NCI-H2196 (cell line): ENCODE results near the gene PLA2G4F.

Source experiments
- DNase-seq: peaks from one replicate; lab custom pipeline; 2025; ENCODE audit not compliant: unreplicated experiment; lab: John Stamatoyannopoulos, UW

The PLA2G4F gene

DNA sequence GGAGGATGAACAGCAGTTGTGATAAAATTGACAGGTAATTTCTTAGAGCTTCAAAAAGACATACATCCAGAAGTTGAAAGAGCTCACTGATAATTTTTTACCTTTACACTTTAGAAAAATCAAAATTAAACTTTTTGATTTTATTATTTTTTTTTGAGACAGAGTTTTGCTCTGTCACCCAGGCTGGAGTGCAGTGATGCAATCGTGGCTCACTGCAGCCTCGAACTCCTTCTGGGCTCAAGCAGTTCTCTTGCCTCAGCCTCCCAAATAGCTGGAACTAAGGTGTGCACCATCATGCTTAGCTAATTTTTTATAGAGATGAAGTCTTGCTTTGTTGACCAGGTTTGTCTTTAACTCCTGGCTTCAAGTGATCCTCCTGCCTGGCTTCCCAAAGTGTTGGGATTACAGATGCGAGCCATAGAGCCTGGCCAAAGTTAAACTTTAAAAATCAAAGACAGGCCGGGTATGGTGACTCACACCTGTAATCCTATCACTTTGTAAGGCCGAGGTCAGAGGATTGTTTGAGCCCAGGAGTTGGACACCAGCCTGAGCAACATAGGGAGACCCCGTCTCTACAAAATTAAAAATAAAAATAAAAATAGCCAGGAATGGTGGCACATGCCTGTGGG lies 21.7 kb downstream of the PLA2G4F start:
- DNase-seq: no peak

DNA sequence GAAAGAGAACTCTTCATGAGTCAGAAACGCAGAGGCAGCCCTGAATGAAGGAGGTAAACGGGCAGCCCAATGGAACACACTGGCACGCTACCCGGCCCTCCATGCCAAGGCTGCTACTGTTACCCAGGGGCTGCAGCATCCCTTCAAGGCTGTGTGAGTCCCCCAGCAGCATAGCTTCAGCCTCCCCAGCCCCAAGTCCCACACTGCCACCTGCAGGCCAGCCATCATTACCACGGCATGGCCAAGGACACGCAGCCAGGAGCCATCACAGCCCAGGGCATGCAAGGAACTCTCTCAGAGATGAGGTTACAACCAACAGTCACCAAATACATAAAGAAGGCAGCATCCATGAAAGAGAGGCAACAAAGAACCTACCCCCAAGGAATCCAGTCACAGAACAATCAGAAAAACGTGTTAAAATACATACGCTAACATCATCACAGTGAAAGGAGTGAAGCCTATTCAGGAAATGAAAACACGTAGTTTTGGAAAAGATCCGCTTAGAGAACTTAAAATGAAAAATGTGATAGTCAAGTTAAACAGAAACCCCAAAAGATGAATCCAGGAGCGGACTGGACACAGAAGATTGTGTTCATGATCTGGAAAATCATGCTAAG lies 22.4 kb downstream of the PLA2G4F start:
- peak; percentile 29 for DNase-seq

DNA sequence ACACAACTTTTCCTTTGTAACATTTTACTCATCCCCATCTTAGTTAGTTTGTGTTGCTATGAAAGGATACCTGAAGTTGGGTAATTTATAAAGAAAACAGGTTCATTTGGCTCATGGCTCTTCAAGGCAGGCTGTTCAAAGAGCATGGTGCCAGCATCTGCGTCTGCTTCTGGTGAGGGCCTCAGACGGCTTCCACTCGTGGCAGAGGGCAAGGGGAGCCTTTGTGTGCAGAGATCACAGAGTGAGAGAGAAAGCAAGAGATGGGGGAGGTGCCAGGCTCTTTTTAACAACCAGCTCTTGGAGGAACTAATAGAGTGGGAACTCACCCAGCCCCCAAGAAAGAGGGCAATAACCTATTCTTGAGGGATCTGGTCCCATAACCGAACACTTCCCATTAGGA lies 23.1 kb downstream of the PLA2G4F start:
- no peak for DNase-seq

DNA sequence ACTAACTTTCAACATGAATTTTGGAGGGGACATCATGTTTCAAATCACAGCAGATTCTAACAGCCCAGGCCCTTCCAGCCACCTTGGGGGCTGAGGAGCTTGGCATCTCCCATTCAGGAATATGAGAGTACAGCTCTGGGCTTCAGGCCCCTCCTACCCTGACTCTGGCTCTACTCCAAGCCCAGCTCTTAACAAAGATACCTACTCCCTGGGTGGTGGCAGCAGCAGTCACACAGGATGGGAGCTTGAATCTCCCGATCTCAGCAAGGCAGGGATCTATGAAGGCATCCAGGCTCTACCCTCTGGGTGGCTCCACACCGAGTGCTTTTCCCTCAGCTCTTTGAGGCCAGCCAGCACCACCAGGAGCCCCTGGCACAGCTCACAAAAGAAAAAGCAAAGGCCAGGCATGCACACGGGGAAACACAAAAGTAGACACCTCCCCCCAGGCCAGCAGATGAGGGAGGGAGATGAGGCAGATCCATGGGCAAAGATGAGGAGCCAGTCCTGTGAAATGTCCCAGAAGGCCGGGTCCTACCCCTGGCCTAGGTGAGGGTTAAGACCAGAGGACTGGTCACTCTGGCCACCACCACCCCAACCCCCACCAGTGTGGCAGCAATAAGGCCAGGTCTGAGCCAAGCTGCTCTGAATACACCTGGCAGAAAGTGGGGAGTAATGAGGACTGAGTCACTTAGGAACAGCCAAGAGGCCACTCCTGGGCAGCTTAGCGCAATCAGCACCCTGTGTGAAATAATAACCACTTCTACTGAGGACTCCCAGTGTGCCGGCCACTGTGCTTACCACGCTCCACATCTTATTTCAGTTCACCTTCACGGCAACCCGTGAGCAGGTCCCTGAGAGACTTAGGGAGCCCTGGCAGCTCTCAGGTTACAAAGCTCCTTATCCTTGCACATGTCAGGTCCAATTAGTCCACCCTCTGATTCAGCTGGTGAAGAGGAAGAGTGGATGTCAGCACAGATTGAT lies 24.3 kb downstream of the PLA2G4F start:
- peak; percentile 40 for DNase-seq

DNA sequence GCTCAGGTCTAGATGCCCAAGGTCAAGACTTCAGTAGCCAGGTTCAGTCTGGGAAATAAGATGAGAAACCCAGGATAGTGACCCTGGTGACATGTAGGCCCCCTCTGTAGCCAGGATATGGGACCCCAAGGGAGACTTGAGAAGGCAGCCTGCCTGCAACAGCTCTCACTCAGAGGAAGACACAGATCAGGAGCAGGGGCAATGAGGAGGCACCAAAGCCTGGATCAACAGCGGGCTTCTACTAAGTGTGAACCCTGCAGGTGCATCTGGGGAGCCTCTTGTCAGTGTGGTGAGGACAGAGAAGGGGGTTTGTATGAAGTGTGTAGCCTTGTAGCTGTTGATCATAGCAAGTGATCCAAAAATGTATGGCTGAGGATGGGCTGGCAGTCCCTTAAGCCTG lies 25.4 kb downstream of the PLA2G4F start:
- no peak for DNase-seq

DNA sequence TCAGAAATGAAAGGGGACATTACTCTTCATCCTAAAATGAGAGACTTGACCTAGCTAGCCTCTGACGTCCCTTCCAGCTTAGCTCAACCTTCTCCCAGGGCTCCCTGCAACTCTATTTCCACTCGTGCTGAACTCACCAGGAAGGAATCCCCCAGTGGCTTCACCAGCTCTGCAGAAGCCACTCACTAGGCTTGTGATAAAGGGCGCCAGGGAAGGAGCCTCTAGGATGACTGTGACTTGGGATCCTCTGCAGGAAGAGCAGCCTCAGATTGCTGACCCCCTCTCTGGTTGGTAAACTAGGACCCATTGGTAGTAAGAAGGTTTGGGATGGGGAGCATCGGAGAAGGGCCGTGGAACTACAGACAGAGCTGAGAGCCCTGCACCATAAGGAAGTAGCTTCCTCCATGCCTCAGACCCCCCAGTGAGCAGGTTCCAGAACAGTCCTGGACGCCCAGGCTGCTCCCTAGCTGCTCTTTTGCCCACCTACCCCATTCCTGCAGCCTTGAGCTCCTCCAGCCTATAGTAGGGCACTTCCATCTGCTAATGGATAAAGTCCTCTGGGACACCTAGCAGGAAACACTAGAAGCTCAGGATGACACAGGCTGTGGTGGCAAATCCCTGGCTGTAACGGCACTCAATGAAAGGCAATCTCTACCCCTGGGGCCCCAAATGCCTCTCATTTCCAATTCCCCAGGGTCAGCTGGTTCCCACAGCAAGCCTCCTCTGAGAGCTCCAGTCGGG lies 26.0 kb downstream of the PLA2G4F start:
- DNase-seq: no peak

DNA sequence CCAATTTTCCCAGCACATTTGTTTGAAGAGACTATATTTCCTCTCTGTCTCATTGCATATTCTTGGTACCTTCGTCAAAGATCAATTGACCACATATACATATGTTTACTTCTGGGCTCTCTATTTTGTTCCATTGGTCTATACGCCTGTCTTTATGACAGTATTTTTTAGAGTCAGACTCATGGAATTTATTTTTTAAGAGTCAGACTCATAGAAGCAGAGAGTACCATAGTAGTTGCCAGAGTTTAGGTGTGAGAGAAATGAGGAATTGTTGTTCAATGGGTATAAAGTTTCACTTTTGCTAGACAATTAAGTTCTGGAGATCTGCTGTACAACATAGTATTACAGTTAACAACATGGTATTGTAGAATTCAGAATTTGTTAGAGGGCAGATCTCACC lies 27.1 kb downstream of the PLA2G4F start:
- DNase-seq: no peak

DNA sequence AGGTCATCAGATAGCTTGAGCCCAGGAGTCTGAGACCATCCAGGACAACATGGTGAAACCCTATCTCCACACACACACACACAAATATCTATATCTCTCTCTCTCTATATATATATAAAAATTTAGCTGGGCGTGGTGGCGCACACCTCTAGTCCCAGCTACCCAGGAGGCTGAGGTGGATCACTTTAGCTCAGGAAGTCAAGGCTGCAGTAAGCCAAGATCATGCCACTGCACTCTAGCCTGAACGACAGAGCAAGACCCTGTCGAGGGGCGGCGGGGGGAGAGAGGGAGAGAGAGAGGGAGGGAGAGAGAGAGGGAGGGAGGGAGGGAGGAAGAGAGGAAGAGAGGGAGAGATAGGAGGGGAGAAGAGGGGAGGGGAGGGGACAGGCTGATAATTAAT lies 28.0 kb downstream of the PLA2G4F start:
- no peak for DNase-seq

DNA sequence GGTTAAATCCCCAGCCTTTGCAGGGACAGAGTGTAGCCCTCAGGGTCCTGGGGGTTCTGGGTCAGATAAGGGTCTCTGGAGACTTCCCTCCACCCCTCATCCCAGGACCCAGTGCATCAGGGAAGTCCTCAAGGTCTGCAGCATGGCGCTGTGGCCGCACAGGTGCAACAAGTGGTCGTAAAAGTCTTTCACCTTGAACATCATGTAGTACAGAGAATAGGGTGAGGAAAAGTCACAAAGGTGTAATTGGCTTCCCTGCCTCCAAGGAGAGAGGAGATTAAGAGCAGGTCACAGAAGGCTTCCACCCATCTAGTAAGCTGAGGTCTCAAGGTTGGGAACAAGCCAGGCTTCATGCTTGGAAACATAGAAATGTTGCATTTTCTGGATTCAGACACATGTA lies 32.9 kb downstream of the PLA2G4F start:
- DNase-seq: no peak

DNA sequence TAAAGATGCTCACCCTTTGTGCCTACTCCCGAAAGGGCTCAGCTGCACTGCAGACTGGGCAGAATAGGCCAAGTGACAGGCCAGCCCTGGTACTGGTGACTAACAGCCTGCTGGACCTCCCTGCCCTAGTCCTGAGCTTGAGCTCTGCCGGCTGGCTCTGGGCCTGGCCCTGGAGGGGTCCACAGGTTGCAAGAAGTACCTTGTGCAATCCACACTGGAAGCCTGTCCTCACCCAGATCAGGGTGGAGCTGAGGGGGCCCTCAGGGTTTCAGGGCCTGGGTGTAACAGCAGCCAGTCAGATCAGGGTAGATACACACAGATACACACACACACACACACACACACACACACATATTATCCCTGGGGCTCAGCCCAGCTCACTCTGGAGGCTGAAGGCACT lies 34.8 kb downstream of the PLA2G4F start:
- DNase-seq: no peak

DNA sequence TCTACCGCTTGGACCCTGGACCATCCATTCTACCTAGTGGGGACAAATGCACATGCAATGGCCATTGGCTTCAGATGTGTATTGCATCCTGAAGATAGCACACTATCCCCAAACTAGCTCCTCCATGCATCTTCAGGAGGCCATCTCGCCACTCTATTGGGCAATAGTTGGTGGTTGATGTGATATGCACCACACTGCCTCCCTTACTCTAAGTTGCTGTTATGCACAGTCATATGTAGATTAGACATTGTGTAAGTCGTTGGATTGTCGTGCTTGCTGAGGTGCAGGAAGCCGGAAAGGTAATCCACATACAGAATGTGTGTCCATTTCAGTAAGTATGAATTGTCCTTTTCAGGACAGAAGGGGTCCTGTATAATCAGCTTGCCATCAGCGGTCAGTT lies 35.4 kb downstream of the PLA2G4F start:
- DNase-seq: no peak

DNA sequence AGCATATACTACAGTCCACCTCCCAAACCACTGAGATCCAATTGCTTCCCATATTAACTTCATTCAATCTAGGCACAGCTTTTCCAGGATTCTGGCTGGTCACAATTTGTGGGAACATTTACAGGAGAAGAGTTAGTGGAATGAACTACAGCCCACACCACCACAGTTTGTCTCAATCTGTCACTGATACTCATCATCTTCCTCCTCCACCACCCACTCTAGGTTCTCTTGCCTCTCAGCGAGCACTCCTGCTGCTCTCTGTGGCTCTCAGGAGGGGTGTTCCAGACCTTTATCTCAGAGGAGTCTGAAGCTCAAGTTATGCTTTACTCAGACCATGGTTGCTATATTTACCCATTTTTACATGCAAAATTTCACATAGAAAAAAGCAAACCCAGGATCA lies 36.2 kb downstream of the PLA2G4F start:
- DNase-seq: no peak

DNA sequence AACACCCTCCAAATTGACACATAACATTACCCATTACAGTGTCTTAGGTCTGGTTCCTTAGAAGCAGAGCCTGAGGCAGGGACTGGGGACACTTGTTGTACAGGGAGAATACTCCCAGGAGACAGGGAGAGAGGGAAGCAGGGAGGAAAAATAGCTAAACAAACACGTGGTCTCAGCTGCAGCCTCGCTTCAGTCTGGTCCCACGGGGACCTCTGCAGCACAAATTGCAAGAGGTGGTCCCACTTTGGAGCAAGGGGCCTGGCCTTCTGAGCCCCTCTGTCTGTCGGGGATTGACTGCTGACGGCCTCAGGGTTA lies 37.0 kb downstream of the PLA2G4F start:
- DNase-seq: no peak

DNA sequence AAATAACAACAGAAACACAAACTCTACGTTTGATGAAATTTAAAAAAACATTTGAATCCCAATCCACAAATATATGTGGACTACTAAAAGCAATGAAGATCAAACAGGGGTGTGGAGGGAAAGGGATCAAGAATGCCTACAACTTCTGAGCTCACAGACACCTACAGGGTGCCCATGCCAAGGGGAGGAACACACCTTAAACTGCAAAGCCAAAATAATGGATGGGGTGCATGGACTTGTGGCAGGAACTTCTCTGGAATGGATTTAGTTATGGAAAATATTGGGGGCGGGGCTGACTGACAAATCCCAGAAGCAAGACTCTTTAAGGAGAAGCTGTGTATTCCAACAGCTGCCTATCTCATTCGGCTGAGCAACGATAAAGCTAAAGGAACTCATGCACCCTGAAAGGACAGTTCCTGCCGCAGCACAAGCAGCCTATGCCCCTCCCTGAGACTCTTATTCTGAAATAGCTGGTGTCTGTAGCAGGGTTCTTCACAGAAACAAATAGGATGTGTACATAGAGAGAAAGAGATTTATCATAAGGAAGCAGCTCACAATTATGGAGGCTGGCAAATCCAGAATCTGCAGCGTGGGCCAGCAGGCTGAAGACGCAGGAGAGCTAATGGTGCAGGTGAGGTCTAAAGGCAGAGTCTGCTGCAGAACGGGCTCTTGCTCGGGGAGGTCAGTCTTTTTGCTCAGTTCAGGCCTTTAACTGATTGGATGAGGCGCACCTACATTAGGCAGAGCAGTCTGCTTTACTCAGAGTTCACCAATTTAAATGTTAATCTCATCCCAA lies 37.6 kb downstream of the PLA2G4F start:
- peak; percentile 20 for DNase-seq

DNA sequence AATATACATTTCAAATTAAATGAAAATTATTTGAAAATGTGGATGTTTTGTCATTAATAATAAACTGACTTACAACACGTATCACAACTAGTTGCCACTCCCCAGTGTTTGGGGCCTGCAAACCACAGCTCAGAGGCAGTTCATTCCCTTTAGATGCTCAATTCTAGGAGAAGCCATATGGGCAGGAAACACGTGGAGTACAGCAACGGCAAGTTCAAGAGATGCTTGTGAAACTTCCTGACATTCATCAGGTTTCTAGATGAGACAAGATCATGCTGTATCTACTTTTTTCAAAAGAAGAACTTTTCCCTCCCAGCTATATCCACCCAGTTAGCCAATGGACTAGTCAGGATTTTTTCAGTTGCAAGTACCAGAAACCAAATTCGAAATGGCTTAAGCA lies 44.5 kb downstream of the PLA2G4F start:
- no peak for DNase-seq

DNA sequence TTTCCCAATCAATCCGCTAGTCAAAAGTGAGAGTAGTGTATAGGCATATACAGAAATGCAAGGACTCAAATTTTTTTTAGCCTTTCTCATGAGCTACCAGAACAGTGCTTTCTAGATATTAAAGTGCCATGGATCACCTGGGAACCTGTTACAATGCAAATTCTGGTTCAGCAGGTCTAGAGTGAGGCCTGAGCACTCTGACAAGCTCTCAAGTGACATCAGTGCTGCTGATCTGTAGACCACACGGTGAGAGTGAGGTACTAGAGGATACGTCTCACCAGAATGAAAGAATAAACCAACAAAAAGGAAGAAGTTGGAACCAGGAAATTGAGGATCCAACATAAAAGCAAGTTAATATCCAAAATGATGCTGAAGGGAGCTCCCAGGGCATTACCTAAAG lies 46.1 kb downstream of the PLA2G4F start:
- peak; percentile 4 for DNase-seq

DNA sequence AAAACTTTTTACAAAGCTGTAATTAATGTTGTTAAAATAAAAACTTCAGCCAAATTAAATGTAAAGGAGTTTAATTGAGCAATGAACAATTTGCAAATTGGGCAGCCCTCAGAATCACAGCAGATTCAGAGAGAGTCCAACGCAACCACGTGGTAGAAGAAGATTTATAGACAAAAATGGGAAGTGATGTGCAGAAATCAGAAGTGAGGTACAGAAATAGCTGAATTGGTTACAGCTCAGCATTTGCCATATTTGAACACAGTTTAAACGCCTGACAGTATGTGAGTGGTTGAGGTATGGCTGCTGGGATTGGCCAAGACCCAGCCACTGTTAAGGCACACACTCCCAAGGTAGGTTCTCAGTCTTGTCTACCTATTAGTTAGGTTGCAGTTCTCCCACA lies 47.6 kb downstream of the PLA2G4F start:
- DNase-seq: no peak

DNA sequence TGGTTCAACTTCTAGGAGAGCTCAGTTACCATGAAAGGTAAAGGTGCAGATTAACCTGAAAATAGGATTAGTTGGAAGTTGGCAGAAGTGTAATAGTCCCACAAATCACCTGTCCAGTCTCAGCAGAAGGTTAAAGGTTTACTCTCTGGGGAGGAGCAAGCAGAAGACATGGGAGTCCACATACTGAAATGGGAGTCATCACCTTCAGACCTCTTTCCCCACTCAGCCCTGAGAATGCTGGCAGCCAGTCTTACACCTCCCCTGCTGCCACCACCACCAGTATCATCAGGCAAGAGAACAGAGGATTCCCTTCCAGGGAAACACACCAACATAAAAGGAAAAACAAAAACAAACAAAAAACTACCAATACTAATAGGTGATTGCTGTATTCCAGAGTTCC lies 48.2 kb downstream of the PLA2G4F start:
- DNase-seq: no peak

DNA sequence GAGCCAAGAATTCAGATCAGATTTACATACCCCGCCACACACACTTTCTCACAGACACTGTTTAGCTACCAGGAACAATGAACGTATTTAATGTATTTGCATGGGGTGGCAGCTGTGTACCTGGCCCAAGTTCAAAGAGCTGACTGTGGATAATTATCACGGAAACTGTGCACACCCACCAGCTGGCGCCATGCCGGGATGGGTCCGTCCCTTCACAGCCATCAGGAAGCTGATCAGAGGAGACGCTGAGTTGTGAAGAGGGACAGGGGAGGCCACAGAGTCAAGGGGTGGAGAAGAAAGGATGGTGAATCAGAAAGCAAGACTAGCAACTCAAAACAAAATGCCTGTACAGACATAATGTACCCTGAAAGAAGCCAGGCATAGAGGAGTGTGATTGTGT lies 49.0 kb downstream of the PLA2G4F start:
- peak; percentile 15 for DNase-seq

DNA sequence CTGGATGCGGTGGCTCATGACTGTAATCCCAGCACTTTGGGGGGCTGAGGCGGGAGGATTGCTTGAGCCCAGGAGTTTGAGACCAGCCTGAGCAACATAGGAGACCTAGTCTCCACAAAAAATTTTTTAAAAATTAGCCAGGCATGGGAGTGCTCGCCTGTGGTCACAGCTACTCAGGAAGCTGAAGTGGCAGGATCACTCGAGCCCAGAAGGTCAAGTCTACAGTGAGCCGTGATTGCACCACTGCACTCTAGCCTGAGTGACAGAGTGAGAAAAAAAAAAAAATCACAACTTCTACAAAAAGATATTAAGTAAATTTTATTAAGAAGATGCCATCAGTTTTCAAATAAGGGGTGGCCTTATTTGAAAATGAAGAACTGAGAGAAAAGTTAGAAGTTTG lies 50.1 kb downstream of the PLA2G4F start:
- DNase-seq: no peak
